GM21825 (cell line): ENCODE measurements around the gene RHBG.

ENCODE experiments used
- ATAC-seq: cut with Tn5 transposase; IDR thresholded peaks from one replicate; pipeline ENCODE4 v1.9.1; 2021; ENCODE audit warnings: mild to moderate bottlenecking, moderate library complexity; ENCODE audit not compliant: unreplicated experiment

RHBG gene

GRCh38 chr1:156385534-156386031 lies 16.6 kb downstream of the RHBG start:
- ATAC-seq = no peak

- ATAC-seq = no peak
Measured at GRCh38 chr1:156386134-156386901, 17.3 kb downstream of the RHBG start.

- no peak for ATAC-seq
Measured at GRCh38 chr1:156386949-156387869, 18.2 kb downstream of the RHBG start.

GRCh38 chr1:156387870-156388173 lies 18.8 kb downstream of the RHBG start:
- ATAC-seq = no peak

GRCh38 chr1:156388174-156389137 lies 19.4 kb downstream of the RHBG start:
- ATAC-seq = no peak

GRCh38 chr1:156389311-156389710 lies 20.3 kb downstream of the RHBG start:
- no peak for ATAC-seq

GRCh38 chr1:156390469-156391365 lies 21.7 kb downstream of the RHBG start:
- no peak for ATAC-seq

- ATAC-seq = no peak
Measured at GRCh38 chr1:156391366-156391677, 22.3 kb downstream of the RHBG start.

- ATAC-seq = no peak
Measured at GRCh38 chr1:156391701-156392100, 22.7 kb downstream of the RHBG start.

- no peak for ATAC-seq
Measured at GRCh38 chr1:156392452-156392853, 23.4 kb downstream of the RHBG start.

- no peak for ATAC-seq
Measured at GRCh38 chr1:156393095-156393494, 24.1 kb downstream of the RHBG start.

GRCh38 chr1:156394082-156394481 lies 25.1 kb downstream of the RHBG start:
- ATAC-seq = no peak

GRCh38 chr1:156394835-156395461 lies 25.9 kb downstream of the RHBG start:
- ATAC-seq = no peak

- ATAC-seq = no peak
Measured at GRCh38 chr1:156399355-156400125, 30.5 kb downstream of the RHBG start.

- no peak for ATAC-seq
Measured at GRCh38 chr1:156400191-156400935, 31.4 kb downstream of the RHBG start.

- ATAC-seq = no peak
Measured at GRCh38 chr1:156401041-156401574, 32.1 kb downstream of the RHBG start.

GRCh38 chr1:156401681-156402081 lies 32.7 kb downstream of the RHBG start:
- no peak for ATAC-seq
